ENCODE results near the gene ACER2.

The ACER2 gene

DNA sequence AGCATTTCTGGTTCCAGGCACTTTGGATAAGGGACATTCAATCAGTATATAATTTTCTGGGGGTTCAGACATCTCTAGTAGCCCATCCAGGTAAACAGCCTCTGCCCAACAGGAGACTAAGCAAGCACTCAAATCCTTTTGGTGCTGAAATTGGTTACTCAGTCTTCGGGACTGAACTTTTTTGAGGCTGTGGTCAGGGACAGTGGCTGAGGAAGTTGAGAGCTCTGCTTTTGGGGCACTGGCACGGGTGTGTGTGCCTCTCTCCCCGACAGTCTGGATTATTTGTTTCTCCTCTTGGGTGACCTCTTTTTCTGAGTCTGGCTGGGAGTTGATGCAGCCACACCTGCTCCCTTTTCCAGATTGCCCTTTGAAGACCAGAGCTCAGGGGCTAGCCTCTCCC is 47.6 kb downstream of the ACER2 start:
- no peak overlapping the region for H3K4ac ChIP-seq (ENCODE audit: low read depth in 1 of 2, low read length in 2 of 2)

GRCh38 chr9:19456996-19457692 is 48.3 kb downstream of the ACER2 start:
- no peak overlapping the region for H3K27ac ChIP-seq (ENCODE audit: low read length, poor library complexity, severe bottlenecking)
- H2BK5ac ChIP-seq (ENCODE audit: low read depth, low read length, poor library complexity, severe bottlenecking) = no peak overlapping the region
- H2BK12ac ChIP-seq (ENCODE audit: low read length in 2 of 2) = no peak overlapping the region
- no peak overlapping the region for H2AK5ac ChIP-seq (ENCODE audit: low read length, severe bottlenecking)
- H3K36me3 ChIP-seq (ENCODE audit: control insufficient read depth in 1 of 2, insufficient read depth in 2 of 2, low read depth in 1 of 2, low read length in 2 of 2) = peaks cover 0 to 2% of the 10 kb centered on the region in 2 experiments
- peak overlapping the region in 1 of 2 experiments; percentile 64 for H3K4me3 ChIP-seq (ENCODE audit: insufficient read depth in 1 of 2, low read depth in 1 of 2, low read length in 2 of 2)
- no peaks in the 10 kb centered on the region for H3K27me3 ChIP-seq (ENCODE audit: control insufficient read depth in 1 of 2, insufficient read depth in 1 of 2, low read length in 2 of 2)
- no peak overlapping the region for H4K8ac ChIP-seq (ENCODE audit: low read length)
- no peak overlapping the region for H4K91ac ChIP-seq (ENCODE audit: low read length)
- no peak overlapping the region for H3K4me2 ChIP-seq (ENCODE audit: low read length, poor library complexity, severe bottlenecking)
- 33% methylated on average over 12 of the region's 12 CpGs for WGBS
- no peak overlapping the region for H3K23ac ChIP-seq (ENCODE audit: low read length in 2 of 2)
- peak overlapping the region; percentile 67 for H2BK15ac ChIP-seq (ENCODE audit: low read depth, poor library complexity, severe bottlenecking)
- no peak overlapping the region for H2AFZ ChIP-seq (ENCODE audit: low read depth, low read length)
- H3K4me1 ChIP-seq (ENCODE audit: control insufficient read depth, insufficient read depth, low read depth, low read length) = no peaks in the 10 kb centered on the region
- DNase-seq = peak; percentile 77
- no peak overlapping the region for H3K18ac ChIP-seq (ENCODE audit: low read depth in 1 of 2, low read length in 2 of 2)
- H2BK120ac ChIP-seq (ENCODE audit: low read depth, low read length) = no peak overlapping the region
- H3K4ac ChIP-seq (ENCODE audit: low read depth in 1 of 2, low read length in 2 of 2) = peak overlapping the region in 1 of 2 experiments; percentile 54
- no peaks in the 10 kb centered on the region for H3K79me1 ChIP-seq (replicated peaks; ENCODE audit: low read length, poor library complexity, severe bottlenecking)
- peak overlapping the region in 1 of 2 experiments; percentile 57 for H3K14ac ChIP-seq (ENCODE audit: low read length in 2 of 2)
- peak overlapping the region; percentile 77 for H3K9ac ChIP-seq (ENCODE audit: low read length)
- H3K9me3 ChIP-seq (ENCODE audit: control insufficient read depth, low read length) = no peaks in the 10 kb centered on the region

More for the DNA sequence above, 47.6 kb downstream of the ACER2 start:
- Histone ChIP-seq H3K14ac (ENCODE audit: low read length in 2 of 2) (no peak overlapping the region), H2BK120ac (ENCODE audit: low read depth, low read length) (no peak overlapping the region), H3K4me2 (ENCODE audit: low read length, poor library complexity, severe bottlenecking) (no peak overlapping the region), H2AK5ac (ENCODE audit: low read length, severe bottlenecking) (no peak overlapping the region), H4K8ac (ENCODE audit: low read length) (peak overlapping the region; percentile 60), H3K4me3 (ENCODE audit: insufficient read depth in 1 of 2, low read depth in 1 of 2, low read length in 2 of 2) (no peak overlapping the region), H3K9ac (ENCODE audit: low read length) (peak overlapping the region; percentile 77), H3K23ac (ENCODE audit: low read length in 2 of 2) (no peak overlapping the region), H3K36me3 (ENCODE audit: control insufficient read depth in 1 of 2, insufficient read depth in 2 of 2, low read depth in 1 of 2, low read length in 2 of 2) (peaks cover 0 to 9% of the 10 kb centered on the region in 2 experiments), H3K9me3 (ENCODE audit: control insufficient read depth, low read length) (no peaks in the 10 kb centered on the region), H3K79me1 (replicated peaks; ENCODE audit: low read length, poor library complexity, severe bottlenecking) (no peaks in the 10 kb centered on the region), H2AFZ (ENCODE audit: low read depth, low read length) (no peak overlapping the region), H3K4me1 (ENCODE audit: control insufficient read depth, insufficient read depth, low read depth, low read length) (no peaks in the 10 kb centered on the region), H3K27ac (ENCODE audit: low read length, poor library complexity, severe bottlenecking) (no peak overlapping the region), H2BK5ac (ENCODE audit: low read depth, low read length, poor library complexity, severe bottlenecking) (no peak overlapping the region), H4K91ac (ENCODE audit: low read length) (no peak overlapping the region), H3K27me3 (ENCODE audit: control insufficient read depth in 1 of 2, insufficient read depth in 1 of 2, low read length in 2 of 2) (no peaks in the 10 kb centered on the region), H2BK12ac (ENCODE audit: low read length in 2 of 2) (no peak overlapping the region), H3K18ac (ENCODE audit: low read depth in 1 of 2, low read length in 2 of 2) (no peak overlapping the region), H2BK15ac (ENCODE audit: low read depth, poor library complexity, severe bottlenecking) (peak overlapping the region; percentile 67)
- DNase-seq = no peak
- 77% methylated on average over 3 of the region's 3 CpGs for WGBS

DNA sequence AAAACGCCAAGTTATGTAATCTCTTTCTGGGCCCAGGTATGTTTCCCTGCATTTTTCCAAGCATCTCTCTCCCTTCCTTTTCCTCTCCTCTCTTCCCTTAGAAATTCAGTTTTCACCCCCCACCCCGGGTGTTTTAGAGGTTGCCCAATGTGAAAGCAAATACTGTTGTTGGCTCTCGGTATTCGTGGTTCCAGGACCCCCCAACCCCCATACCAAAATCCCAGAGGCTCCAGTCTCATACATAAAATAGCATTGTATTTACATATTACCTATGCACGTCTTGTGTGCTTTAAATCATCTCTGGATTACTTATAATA is 48.8 kb downstream of the ACER2 start:
- H3K27me3 ChIP-seq (ENCODE audit: control insufficient read depth in 1 of 2, insufficient read depth in 1 of 2, low read length in 2 of 2) = no peaks in the 10 kb centered on the region
- H2BK12ac ChIP-seq (ENCODE audit: low read length in 2 of 2) = no peak overlapping the region
- H3K23ac ChIP-seq (ENCODE audit: low read length in 2 of 2) = no peak overlapping the region
- H4K8ac ChIP-seq (ENCODE audit: low read length) = no peak overlapping the region
- no peak overlapping the region for H2AFZ ChIP-seq (ENCODE audit: low read depth, low read length)
- no peak overlapping the region for H3K4ac ChIP-seq (ENCODE audit: low read depth in 1 of 2, low read length in 2 of 2)
- no peak overlapping the region for H2AK5ac ChIP-seq (ENCODE audit: low read length, severe bottlenecking)
- no peaks in the 10 kb centered on the region for H3K36me3 ChIP-seq (ENCODE audit: control insufficient read depth in 1 of 2, insufficient read depth in 2 of 2, low read depth in 1 of 2, low read length in 2 of 2)
- H3K14ac ChIP-seq (ENCODE audit: low read length in 2 of 2) = no peak overlapping the region
- no peak overlapping the region for H3K18ac ChIP-seq (ENCODE audit: low read depth in 1 of 2, low read length in 2 of 2)
- H2BK5ac ChIP-seq (ENCODE audit: low read depth, low read length, poor library complexity, severe bottlenecking) = no peak overlapping the region
- H3K9me3 ChIP-seq (ENCODE audit: control insufficient read depth, low read length) = no peaks in the 10 kb centered on the region
- no peaks in the 10 kb centered on the region for H3K4me1 ChIP-seq (ENCODE audit: control insufficient read depth, insufficient read depth, low read depth, low read length)
- H4K91ac ChIP-seq (ENCODE audit: low read length) = no peak overlapping the region
- DNase-seq = no peak
- no peaks in the 10 kb centered on the region for H3K79me1 ChIP-seq (replicated peaks; ENCODE audit: low read length, poor library complexity, severe bottlenecking)
- H2BK120ac ChIP-seq (ENCODE audit: low read depth, low read length) = no peak overlapping the region
- 10% methylated on average over 1 of the region's 5 CpGs for WGBS
- peak overlapping the region; percentile 28 for H3K4me2 ChIP-seq (ENCODE audit: low read length, poor library complexity, severe bottlenecking)
- no peak overlapping the region for H3K27ac ChIP-seq (ENCODE audit: low read length, poor library complexity, severe bottlenecking)
- H3K4me3 ChIP-seq (ENCODE audit: insufficient read depth in 1 of 2, low read depth in 1 of 2, low read length in 2 of 2) = peak overlapping the region in 1 of 2 experiments; percentile 64
- H3K9ac ChIP-seq (ENCODE audit: low read length) = peak overlapping the region; percentile 77
- H2BK15ac ChIP-seq (ENCODE audit: low read depth, poor library complexity, severe bottlenecking) = no peak overlapping the region

DNA sequence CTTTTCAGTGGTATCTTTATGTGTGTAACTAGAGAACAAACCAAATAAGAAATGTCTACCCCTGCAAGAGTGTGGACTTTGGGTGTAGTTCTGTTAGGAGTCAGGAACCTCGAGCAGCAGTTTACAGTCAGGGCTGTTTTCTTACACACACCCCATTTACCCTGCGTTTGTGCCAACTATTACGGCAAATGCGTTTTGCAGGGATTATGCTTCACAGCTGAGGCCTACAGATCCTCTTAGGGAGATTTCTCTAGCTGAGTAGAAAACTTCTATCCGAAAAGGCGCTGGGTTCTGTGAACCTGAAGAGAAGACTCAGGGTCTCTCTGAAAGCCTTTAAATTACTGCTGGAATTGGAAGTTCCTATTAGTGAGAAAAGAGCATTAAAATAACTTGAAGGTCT is 51.4 kb downstream of the ACER2 start:
- Histone ChIP-seq H2BK120ac (ENCODE audit: low read depth, low read length) (no peak overlapping the region), H3K79me1 (replicated peaks; ENCODE audit: low read length, poor library complexity, severe bottlenecking) (no peaks in the 10 kb centered on the region), H3K4me3 (ENCODE audit: insufficient read depth in 1 of 2, low read depth in 1 of 2, low read length in 2 of 2) (no peak overlapping the region), H3K4ac (ENCODE audit: low read depth in 1 of 2, low read length in 2 of 2) (no peak overlapping the region), H3K23ac (ENCODE audit: low read length in 2 of 2) (no peak overlapping the region), H3K27ac (ENCODE audit: low read length, poor library complexity, severe bottlenecking) (no peak overlapping the region), H3K14ac (ENCODE audit: low read length in 2 of 2) (no peak overlapping the region), H2BK5ac (ENCODE audit: low read depth, low read length, poor library complexity, severe bottlenecking) (no peak overlapping the region), H3K18ac (ENCODE audit: low read depth in 1 of 2, low read length in 2 of 2) (no peak overlapping the region), H3K9me3 (ENCODE audit: control insufficient read depth, low read length) (no peaks in the 10 kb centered on the region), H3K9ac (ENCODE audit: low read length) (peak overlapping the region; percentile 23), H3K4me1 (ENCODE audit: control insufficient read depth, insufficient read depth, low read depth, low read length) (peaks cover 10% of the 10 kb centered on the region), H2BK15ac (ENCODE audit: low read depth, poor library complexity, severe bottlenecking) (no peak overlapping the region), H4K8ac (ENCODE audit: low read length) (no peak overlapping the region), H3K36me3 (ENCODE audit: control insufficient read depth in 1 of 2, insufficient read depth in 2 of 2, low read depth in 1 of 2, low read length in 2 of 2) (no peaks in the 10 kb centered on the region), H2AFZ (ENCODE audit: low read depth, low read length) (no peak overlapping the region), H3K27me3 (ENCODE audit: control insufficient read depth in 1 of 2, insufficient read depth in 1 of 2, low read length in 2 of 2) (peaks cover 0 to 10% of the 10 kb centered on the region in 2 experiments), H2AK5ac (ENCODE audit: low read length, severe bottlenecking) (no peak overlapping the region), H3K4me2 (ENCODE audit: low read length, poor library complexity, severe bottlenecking) (no peak overlapping the region), H4K91ac (ENCODE audit: low read length) (no peak overlapping the region), H2BK12ac (ENCODE audit: low read length in 2 of 2) (no peak overlapping the region)
- WGBS = 92% methylated on average over 6 of the region's 6 CpGs
- no peak for DNase-seq

All from mesenchymal stem cell (in vitro differentiated cells and primary cell).